ENCODE measurements around the gene ALKBH6.
"Not testable (repeated sequence)": the region's sequence is repeated elsewhere in the genome, so short reads cannot be mapped to it uniquely, and the experiment has no call there.

Gene ALKBH6

DNA sequence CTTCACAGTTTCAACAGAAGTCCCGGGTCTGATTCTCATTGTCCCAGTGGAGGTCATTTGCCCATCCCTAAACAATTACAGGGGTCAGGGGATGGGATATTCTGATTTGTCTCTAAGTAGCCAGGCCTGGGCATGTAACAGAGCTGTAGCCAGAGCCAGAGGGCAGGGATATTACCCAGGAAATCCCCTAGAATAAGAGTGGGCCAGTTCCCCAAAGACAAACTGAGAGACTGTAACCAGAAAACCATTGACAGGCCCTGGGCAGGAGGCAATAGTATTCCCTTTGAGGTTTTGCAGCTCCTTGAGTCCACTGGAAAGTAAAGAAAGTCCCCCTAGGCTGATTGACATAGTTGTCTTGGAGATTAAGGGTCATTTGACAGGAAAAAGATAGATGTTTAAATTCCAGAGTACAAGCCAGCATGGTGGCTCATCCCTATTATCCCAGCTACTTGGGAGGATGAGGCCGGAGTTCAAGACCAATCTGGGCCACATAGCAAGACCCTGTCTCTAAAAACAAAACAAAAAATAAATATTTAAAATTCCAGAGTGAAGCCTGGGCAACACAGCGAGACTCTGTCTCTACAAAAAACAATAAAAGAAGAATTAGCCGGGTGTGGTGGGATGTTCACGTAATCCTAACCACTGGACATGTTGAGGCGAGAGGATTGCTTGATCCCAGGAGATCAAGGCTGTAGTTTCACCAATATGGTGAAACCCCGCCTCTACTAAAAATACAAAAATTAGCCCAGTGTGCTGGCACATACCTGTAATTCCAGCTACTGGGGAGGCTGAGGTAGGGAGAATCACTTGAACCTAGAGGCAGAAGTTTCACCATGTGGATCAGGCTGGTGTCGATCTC lies 20.9 kb downstream of the ALKBH6 start:
- no peak for DNase-seq

DNA sequence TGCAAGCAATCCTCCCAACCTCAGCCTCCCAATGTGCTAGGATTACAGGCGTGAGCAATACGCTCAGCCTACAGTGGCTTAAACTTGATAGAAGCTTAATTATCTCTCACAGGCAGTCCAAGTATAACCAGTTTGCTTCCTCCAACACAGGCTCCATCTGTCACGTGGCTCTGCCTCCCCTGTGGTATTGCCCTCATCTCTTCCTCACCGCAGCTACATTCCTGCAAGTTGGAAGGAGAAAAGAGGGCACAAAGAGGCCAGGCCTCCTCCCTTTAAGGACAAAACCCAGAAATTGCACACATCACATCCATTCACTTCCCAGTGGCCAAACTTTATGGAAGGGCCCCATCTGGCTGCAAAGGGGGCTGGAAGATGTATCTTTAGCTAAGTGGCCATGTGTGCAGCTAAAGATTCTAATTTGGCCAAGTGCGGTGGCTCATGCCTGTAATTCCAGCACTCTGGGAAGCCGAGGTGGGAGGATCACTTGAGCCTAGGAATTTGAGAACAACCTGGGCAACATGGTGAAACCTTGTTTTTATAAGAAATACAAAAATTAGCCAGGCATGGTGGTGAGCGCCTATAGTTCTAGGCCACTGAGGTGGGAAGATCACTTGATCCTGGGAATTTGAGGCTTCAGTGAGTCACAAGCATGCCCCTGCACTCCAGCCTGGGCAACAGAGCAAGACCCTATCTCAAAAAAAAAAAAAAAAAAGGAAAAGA lies 22.1 kb downstream of the ALKBH6 start:
- no peak for DNase-seq

DNA sequence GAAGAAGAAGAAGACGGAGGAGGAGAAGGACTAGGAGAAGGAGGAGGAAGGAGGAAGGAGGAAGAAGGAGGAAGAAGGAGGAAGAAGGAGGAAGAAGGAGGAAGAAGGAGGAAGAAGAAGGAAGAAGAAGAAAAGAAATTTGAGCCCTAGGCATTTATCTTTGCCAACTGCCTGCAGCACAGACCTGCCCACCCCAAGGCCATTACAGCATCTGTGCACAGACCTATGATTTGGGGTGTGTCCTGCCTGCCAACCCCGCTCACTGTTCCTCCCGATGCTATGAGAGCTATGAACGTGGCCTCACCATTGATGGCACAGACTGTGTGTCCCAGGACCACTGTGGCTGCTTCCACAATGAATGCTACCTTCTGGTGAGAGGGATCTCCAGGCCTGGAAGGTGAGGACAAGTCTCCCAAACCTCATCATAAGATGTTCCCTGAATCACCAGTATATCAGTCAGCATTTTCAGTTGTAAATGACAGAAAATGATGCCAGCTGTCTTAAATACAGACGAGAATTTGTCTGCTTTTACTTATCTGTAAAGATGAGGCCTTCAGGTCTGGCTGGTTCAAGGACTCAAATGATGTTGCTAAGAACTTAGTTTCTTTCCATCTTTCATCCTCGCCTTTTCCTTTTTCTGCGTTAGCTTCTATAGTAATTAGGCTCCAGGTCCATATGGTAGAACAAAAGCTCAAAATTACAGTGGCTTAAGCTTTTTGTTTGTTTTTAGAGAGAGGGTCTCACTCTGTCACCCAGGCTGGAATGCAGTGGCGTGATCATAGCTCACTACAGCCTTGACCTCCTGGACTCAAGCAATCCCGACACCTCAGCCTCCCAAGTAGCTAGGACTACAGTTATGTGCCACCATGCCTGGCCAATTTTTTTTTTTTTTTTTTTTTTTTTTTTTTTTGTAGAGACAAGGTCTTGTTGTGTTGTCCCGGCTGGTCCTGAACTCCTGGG lies 23.0 kb downstream of the ALKBH6 start:
- no peak for DNase-seq

DNA sequence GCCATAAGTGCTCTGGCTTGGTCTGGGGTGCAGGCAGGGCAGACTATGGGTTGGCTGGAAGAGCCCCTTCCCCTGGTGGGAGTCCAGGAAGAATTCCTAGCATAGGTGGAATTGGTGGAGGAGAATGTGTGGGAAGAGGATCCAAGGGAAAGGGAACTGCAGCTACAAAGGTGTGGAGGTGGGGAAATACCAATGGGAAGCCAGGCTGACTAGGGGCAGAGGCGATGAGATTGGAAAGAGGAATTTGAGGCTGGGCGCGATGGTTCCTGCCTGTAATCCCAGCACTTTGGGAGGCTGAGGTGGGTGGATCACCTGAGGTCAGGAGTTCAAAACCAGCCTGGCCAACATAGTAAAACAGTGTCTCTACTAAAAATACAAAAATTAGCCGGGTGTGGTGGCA lies 23.9 kb downstream of the ALKBH6 start:
- no peak for DNase-seq

DNA sequence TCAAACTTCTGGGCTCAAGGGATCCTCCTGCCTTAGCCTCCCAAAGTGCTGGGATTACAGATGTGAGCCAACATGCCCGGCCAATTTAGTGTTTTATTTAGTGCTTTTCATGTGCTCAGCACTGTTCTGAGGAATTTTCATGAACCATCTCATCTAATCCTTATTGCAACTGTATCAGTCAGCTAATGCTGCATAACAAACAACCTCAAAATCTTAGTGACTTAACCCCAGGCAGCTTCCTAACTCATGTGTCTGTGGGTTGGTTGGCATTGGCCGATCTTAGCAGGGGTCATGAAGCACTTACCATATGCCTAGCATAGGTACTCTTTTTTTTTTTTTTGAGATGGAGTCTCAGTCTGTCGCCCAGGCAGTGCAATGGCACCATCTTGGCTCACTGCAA lies 25.2 kb downstream of the ALKBH6 start:
- no peak for DNase-seq

DNA sequence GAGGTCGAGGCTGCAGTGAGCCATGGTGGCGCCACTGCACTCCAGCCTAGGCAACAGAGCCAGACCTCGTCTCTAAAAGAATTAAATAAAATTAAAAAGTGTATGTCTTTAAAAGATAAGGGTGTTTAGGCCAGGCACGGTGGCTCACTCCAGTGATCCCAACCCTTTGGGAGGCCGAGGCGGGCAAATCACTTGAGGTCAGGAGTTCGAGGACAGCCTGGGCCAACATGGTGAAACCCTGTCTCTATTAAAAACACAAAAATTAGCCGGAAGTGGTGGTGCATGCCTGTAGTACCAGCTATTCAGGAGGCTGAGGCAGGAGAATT lies 26.5 kb downstream of the ALKBH6 start:
- DNase-seq, result no peak

DNA sequence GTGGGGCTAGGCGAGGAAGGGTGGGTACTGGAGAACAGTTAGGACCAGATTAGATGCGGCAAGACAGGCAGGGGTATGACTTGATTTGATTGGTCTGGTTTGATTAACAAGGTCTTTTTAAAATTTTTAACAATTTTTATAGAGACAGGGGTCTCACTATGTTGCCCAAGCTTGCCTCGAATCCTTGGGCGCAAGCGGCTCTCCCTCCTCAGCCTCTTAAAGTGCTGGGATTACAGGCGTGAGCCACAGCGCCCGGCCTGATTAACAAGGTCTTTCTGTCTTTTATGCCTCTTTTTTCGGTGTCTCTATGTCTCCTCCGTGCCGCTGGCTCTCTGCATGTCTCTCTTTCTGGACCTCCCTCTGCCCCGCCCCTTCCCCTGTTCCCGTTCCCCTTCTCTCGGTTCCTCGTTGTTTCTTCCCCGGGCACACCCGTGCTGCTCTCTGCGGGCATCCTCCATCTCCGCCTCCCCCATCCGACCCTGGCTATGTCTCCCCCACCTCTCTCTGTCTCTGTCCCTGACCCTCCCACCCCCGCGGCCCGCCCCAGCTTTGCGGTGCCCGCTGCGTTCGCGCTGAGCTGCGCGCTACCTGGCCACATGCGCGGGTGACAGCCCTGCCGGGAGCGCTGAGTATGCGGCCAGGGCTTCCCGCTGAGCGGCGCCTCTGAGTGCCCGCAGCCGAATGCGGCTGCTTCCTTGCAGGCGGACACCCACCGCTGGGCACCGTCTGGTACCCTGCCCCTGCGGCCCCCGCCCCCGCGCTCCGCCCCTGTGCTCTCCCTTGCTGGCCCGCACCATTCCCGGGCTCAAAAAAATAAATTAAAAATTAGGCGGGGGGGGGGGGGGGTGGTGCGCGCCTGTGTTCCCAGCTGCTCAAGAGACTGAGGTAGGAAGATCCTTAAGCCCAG lies 27.1 kb downstream of the ALKBH6 start:
- no peak for DNase-seq

DNA sequence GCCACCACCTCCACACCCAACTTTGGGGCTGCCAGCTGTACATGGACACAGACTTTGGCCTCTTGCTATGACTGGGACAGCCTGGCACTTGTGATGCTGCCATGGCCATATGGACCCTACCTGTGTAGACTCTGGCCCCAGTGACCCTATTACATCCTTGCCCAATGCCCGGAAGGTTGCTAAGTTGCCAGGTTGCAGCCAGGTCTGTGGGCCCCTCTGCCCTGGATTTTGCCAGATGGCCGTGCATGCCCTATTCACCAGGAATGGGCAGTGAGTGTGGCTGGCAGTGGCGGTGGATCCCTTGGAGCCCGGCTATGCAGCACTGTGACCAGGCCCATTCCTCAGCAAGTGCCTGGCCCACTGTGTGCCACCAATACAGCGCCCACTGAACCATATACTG lies 27.9 kb downstream of the ALKBH6 start:
- DNase-seq, result no peak

DNA sequence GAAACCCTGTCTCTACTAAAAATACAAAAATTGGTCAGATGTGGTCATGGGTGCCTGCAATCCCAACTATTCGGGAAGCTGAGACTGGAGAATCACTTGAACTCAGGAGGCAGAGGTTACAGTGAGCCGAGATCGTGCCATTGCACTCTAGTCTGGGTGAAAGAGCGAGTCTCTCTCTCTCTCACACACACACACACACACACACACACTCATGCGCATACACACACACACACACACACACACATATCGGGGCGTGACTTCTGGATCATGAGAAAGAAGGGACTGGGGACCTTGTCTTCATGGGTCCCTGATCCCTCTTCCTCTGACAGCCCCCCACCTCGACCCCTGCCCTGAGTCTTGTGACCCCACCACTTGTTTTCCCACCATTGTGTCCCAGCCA lies 30.8 kb downstream of the ALKBH6 start:
- DNase-seq, result no peak

DNA sequence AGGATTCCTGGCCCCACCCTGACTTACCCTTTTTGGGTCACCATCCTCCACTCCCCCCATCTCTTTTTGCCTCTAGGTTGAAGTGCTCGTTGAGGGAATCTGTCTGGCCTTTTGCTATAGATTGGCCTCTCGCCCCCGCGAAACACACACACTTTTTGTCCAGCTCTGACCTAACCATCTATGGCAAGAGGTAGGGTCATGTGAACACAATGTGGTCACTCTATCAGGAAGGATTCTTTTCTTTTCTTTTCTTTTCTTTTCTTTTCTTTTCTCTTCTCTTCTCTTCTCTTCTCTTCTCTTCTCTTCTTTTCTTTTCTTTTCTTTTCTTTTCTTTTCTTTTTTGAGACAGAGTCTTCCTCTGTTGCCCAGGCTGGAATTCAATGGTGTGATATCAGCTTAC lies 33.0 kb downstream of the ALKBH6 start:
- DNase-seq, result not testable (repeated sequence)

DNA sequence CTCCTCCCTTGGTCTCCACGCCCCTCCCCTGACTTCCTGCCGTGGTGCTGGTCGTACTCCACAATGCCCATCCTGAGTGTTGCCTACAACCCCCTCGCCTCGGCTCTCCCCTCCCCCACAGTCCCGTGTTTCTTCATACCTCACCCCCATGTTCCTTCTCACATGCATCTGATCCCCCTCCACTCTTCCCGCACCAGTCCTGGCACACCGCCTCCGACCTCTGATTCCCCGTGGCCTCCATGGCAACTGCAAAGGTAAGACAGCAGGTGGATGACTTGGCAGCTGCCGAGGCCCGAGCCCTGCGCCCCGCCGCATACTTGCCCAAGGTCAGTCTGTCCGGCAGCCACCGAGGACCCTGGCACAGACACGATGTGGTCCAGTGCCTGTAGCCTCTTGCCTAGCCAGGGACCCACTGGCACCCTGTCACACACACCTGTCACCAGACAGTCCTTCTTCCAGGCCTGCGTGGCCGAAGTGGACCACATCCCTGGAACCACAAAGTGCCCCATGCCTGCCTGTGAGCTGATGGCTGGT lies 35.1 kb downstream of the ALKBH6 start:
- no peak for DNase-seq

DNA sequence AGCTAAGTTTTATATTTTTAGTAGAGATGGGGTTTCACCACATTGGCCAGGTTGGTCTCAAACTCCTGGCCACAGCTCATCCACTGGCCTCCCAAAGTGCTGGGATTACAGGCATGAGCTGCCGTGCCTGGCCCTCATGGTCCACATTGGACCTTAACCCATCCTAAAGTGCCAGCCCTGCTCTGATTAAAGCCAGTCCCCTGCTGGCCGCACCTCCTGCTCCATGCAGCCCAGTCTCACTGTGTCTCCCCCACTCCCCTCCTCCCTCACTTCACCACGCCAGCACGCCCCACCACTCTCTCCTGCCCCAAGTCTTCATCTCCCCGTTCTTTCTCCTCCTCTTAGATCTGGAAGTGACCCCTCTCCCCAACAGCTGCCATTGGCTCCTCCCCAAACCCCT lies 35.7 kb downstream of the ALKBH6 start:
- DNase-seq, result no peak

DNA sequence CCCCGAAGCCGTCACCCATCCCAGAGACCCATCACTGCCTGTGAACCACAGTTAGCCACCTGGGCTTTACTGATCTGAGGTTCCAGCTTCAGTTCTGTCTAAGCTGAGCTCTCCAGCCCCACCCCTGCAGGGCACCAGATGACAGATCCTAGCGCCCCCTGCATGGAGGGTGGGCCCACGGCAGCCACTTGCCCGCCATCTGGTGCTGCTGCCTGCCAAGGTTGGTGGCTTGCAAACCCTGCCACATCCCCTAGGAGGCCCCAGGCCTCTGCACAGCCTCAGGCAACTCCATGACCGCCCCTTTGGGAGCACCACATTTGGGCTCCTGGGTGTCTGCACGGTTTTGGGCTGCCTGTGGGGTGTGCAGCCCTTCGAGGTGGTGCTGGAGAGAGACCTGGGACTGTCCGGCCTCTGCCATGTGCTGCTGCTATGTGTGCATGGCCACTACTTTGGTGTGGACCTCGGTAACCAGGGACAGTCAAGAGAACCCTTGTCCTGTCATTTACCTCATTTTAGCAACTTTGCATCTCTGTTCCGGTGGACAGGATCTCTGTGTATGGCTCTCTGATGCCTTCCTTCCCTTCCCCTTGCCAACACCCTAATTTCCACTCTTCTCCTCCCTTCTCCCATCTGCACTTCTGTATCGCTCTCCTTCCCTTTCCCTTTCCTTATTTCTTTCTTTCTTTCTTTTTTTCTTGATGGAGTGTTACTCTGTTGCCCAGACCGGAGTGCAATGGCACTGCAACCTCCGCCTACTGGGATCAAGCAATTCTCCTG lies 36.4 kb downstream of the ALKBH6 start:
- DNase-seq, result no peak

DNA sequence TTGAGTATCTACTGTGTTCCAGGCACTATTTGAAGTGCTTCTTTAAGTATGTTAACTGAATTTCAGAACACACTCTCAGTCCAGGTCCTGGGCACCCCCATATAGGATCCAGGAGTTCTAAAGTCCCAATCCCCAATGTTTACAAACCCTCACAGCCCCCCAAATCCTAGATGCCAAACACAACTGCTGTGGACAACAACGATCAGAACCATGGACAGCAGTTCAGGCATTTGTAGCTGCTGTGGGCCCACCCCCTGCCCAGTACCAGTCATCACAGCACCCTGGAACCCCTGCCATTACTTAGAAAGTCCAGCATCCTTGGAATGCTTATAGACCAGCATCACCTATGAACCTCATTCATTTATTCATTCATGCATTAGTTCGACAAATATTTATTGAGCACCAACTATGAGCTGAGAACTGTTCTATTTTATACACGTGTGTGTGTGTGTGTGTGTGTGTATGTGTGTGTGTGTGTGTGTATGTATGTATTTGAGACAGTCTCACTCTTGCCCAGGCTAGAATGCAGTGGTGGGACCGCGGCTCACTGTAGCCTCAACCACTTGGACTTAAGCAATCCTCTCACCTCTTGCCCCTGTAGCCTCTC lies 38.3 kb downstream of the ALKBH6 start:
- DNase-seq, result no peak

DNA sequence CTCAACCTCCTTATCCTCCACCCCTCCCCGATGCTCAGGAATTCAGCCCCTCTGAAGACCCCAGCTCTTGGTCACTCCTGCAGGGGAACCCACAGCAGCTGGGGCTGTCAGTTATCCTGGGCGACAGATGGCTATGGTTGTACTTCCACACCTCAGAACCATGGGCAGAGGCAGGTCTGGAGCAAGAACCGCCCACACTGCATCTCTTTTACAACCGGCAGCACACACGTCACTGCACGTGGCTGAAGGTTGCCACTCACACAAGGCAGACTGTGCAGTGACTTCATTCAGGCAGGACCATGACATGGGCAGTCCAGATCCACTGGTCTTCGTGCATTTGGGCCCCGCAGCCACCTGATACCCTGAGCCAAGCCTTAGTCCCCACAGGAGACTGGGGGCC lies 40.5 kb downstream of the ALKBH6 start:
- no peak for DNase-seq

DNA sequence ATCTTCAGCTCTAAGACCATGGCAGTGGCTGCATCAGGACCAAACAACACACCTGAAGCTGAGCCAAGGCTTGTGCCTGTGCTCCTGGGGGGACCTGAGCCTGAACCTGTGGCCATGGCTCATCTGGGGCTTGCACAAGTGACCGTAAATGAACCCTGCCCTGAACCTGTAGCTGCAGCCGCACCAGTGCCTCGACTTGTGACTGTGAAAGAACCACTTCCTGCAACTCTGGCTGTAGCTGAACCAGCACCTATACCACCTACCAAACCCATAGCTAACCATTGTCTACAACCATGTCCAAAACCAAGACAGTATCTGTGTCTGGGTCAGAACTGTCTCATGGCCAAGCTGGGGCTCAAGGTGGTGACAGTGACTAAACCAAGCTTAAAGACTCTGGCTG lies 47.2 kb downstream of the ALKBH6 start:
- no peak for DNase-seq

DNA sequence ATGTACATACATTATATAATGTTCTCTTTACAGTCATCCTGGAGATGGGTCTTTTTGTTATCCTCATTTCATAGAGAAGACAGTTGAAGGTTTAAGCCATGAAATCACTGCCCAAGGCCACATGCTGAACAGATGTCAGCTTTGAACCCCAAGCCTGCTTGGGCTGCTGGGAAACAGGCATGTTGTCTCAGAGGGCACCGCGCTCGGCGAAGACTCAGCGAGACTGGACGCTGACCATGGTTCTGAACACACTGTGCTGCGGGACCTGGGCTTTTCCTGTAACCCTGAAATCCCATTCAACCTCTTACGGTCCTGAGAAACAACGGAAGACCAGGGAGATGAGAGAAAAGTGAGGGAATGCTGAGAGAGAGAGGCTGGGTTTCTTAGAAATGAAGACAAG lies 50.5 kb downstream of the ALKBH6 start:
- DNase-seq, result no peak

DNA sequence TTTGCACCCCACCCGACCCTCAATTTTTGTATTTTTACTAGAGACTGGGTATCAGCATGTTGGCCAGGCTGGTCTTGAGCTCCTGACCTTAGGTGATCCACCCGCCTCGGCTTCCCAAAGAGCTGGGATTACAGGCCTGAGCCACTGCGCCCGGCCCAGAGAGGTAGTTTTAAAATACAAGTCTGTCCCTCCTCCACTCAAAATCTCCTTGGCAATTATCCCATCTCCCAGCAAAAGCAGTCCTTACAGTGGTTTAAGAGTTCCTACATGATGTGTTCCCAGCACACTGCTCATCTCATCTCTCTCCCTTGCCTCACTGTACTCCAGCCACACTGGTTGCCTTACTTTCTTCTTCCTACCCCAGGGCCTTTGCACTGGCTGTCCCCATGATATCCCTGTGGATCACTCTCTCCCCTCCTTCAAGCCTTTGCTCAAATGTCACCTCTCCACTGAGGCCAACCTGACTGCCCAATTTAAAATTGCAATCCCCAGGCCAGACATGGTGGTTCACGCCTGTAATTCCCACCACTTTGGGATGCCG lies 53.5 kb downstream of the ALKBH6 start:
- no peak for DNase-seq

DNA sequence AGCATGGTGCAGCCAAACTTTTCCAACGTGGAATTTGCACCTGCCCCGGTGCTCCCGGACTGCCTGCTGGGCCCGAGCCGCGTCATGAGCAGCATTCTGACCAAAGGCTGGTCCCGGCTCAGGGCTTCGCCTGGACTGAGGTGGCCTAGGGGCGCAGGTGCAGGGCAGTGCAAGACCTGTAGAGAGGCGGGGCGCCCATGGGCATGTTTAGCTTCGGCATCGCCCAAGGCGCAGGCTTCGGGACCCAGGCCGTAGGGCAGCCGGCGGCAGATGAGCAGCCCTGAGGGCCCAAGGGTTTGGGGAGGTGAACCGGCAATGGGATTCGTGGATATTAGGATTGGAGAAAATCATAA lies 54.1 kb downstream of the ALKBH6 start:
- no peak for DNase-seq
